Fibroblast of lung (primary cell): Measurements from ENCODE around the gene KDR.

Experiments used
- EZH2 ChIP-seq: IDR thresholded peaks from 2 replicates; pipeline ENCODE4 v1.5.1; 2012; ENCODE audit warnings: low read length, control low read depth, mild to moderate bottlenecking; ENCODE audit errors: missing control alignments
- TF ChIP-seq, protein P1 (sequence below), 2 donors: IDR thresholded peaks in 1 of 2; conservative IDR thresholded peaks in 1 of 2; 1 replicate in 1 of 2; 2 replicates in 1 of 2; pipeline ENCODE4 v1.5.1; 2011 to 2012; ENCODE audit warnings: low read length in 2 of 2, control low read depth in 1 of 2, inconsistent platforms in 1 of 2, low read depth in 1 of 2, mild to moderate bottlenecking in 1 of 2

- TF ChIP-seq, protein P1, sequence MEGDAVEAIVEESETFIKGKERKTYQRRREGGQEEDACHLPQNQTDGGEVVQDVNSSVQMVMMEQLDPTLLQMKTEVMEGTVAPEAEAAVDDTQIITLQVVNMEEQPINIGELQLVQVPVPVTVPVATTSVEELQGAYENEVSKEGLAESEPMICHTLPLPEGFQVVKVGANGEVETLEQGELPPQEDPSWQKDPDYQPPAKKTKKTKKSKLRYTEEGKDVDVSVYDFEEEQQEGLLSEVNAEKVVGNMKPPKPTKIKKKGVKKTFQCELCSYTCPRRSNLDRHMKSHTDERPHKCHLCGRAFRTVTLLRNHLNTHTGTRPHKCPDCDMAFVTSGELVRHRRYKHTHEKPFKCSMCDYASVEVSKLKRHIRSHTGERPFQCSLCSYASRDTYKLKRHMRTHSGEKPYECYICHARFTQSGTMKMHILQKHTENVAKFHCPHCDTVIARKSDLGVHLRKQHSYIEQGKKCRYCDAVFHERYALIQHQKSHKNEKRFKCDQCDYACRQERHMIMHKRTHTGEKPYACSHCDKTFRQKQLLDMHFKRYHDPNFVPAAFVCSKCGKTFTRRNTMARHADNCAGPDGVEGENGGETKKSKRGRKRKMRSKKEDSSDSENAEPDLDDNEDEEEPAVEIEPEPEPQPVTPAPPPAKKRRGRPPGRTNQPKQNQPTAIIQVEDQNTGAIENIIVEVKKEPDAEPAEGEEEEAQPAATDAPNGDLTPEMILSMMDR (conservative IDR thresholded peaks at IDR 0.05 in 1 of 2, IDR thresholded peaks at IDR 0.05 in 1 of 2; ENCODE audit: low read depth in 1 of 2, low read length in 2 of 2), result no peak
- TF ChIP-seq EZH2, result no peak
These were observed 45.8 kb downstream of the KDR start for GRCh38 chr4:55079451-55080173.
